DMS 273 (cell line): ENCODE data around the gene SDHA.

ENCODE experiments used
- DNase-seq: peaks from one replicate; lab custom pipeline; 2025; ENCODE audit not compliant: unreplicated experiment; lab: John Stamatoyannopoulos, UW

SDHA gene

GRCh38 chr5:185095-186070, 32.7 kb upstream of the SDHA start:
- DNase-seq, result no peak

DNA sequence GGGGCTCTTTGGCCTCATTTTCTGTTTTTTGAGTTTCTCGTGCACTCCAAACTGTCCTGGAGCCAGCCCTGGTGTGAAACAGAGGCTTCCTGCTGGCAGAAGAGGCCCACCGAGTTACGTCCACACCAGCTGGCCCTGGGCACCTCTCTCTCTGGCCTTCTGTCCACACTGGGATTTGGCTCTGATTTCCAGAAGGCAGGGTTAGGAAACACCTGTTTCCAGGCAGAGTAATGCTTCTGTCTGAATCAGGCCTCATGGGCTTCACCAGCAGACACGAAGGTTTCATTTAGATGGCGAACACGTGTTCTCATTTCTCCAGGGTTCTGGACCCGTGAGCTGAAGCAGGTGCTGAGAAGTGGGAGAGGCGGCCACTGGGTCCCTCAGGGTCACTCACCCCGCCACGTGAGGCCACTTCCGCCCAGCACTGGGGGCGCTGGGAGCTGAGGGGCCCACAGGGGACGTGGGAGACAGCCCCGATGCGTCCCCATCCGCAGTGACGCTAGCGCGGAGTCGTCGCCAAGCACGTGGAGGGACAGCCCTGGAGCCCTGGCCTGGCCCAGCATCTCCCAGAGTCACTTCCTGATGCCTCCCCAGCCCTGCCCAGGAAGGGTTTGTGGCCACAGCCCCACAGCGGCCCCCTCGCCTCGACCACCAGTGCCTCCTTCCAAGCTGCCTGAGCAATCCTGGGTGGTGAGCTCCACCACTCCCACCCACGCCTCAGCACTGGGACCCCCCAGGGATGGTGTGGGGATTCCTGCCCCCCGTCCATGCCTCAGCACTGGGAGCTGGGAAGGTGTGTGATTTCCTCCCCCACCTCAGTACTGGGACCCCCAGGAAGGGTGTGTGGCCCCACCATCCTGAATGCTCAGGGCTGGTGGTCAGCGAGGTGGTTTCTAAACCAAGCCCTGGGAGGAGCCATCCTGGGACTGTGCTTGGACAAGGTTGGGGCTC, 31.8 kb upstream of the SDHA start:
- DNase-seq, result no peak

DNA sequence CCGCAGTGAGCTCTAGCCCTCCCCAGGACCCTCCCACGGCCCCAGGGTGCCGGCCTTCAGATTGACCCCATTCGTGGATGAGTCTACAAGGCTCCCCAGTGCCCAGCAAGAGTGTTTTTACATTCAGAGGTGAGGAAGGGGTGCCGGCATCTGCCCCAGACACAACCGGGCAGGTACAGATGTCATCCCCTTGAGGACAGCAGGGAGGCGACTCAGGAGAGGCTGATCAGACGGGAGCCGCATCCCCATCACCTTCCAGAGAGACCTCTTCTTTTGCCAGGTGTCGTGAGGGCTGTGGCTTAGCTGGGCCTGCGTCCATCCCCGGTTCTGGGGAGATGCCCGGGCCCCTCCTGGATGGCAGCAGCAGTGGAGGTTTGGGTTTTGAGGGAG, 31.1 kb upstream of the SDHA start:
- no peak for DNase-seq

GRCh38 chr5:187617-188451, 30.3 kb upstream of the SDHA start:
- DNase-seq, result peak; percentile 26

- peak; percentile 96 for DNase-seq
These were observed 29.3 kb upstream of the SDHA start for GRCh38 chr5:188488-189481.

GRCh38 chr5:189486-189885, 28.6 kb upstream of the SDHA start:
- DNase-seq, result no peak

GRCh38 chr5:189976-190365, 28.1 kb upstream of the SDHA start:
- no peak for DNase-seq

GRCh38 chr5:190366-191035, 27.6 kb upstream of the SDHA start:
- DNase-seq, result no peak

- DNase-seq, result peak; percentile 67
These were observed 26.8 kb upstream of the SDHA start, which contains the start of gene LRRC14B for GRCh38 chr5:191036-191948. Gene LRRC14B (plus strand): TSS chr5:191495. CDS start chr5:191539, 44 bp downstream.

- DNase-seq, result no peak
These were observed 26.0 kb upstream of the SDHA start for GRCh38 chr5:191949-192690.

- no peak for DNase-seq
These were observed 25.5 kb upstream of the SDHA start for GRCh38 chr5:192691-192969.

DNA sequence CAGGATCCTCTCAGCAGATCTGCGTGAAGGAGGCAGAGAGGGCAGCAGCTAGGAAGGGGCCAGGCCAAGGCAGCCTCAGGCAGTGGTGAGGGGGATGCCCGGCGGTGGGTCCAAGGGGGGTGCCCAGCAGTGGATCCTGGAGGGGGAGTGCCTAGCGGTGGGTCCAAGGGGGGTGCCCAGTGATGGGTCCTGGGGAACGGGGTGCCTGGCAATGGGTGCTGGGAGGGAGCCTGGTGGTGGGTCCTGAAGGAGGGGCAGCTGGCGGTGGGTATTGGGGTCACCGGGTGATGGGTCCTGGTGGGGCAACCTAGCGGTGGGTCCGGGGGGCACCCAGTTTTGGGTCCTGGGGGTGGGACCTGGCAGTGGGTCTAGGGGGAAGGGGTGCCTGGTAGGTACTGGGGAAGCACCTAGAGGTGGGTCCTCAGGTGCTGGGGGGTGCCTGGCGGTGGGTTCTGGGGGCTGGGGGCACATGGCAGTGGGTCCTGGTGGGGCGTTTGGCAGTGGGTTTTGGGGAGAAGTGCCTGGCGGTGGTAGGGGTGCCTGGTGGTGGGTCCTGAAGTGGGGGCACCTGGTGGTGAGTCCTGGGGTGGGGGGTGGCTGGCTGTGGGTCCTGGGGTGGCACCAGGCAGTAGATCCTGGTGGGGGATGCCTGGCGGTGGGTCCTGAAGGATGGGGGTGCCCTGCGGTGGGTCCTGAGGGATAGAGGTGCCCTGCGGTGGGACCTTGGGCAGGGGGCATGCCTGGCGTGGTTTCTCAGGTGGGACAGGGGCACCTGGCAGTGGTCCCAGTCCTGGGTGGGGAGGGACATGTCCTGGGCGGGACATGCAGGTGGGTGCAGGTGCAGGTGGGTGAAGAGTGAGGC, 24.9 kb upstream of the SDHA start:
- DNase-seq, result no peak

GRCh38 chr5:194102-194501, 24.0 kb upstream of the SDHA start:
- DNase-seq, result no peak

DNA sequence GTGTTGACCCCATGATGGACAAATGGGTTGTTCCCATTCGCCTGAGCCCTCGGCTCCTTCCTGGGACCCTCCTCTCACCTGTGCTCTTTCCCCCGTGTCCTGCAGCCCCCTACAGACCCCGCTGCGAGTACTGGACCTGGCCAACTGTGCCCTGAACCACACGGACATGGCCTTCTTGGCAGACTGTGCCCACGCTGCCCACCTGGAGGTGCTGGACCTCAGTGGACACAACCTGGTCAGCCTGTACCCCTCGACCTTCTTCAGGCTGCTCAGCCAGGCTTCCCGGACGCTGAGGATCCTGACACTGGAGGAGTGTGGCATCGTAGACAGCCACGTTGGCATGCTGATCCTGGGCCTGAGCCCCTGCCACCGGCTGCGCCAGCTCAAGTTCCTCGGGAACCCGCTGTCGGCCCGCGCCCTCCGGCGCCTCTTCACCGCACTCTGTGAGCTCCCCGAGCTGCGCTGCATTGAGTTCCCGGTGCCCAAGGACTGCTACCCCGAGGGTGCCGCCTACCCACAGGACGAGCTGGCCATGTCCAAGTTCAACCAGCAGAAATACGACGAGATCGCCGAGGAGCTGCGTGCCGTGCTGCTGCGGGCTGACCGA, 23.4 kb upstream of the SDHA start:
- no peak for DNase-seq

GRCh38 chr5:195401-196160, 22.5 kb upstream of the SDHA start:
- DNase-seq, result no peak
